GM12872 (cell line): Measurements from ENCODE around the gene TSPAN18.

Experiments used
- CTCF ChIP-seq: IDR thresholded peaks from 3 replicates; pipeline ENCODE4 v1.5.1; 2011; ENCODE audit warnings: low read depth, mild to moderate bottlenecking, low read length, moderate library complexity; ENCODE audit not compliant: insufficient read depth

TSPAN18 gene

GRCh38 chr11:44732564-44732963 is 5.8 kb downstream of the TSPAN18 start:
- TF ChIP-seq CTCF = no peak

GRCh38 chr11:44733877-44734276 is 7.1 kb downstream of the TSPAN18 start:
- no peak for TF ChIP-seq CTCF

- no peak for TF ChIP-seq CTCF
Measured at GRCh38 chr11:44734843-44735381, 8.2 kb downstream of the TSPAN18 start.

GRCh38 chr11:44736791-44737190 is 10.0 kb downstream of the TSPAN18 start:
- TF ChIP-seq CTCF = no peak

GRCh38 chr11:44737245-44738085 is 10.7 kb downstream of the TSPAN18 start:
- no peak for TF ChIP-seq CTCF

GRCh38 chr11:44738791-44739190 is 12.0 kb downstream of the TSPAN18 start:
- TF ChIP-seq CTCF = no peak

GRCh38 chr11:44740967-44741366 is 14.2 kb downstream of the TSPAN18 start:
- no peak for TF ChIP-seq CTCF
